ENCODE measurements around the gene PTPRK. TPM values are rescaled to one million over a fixed set of nuclear protein-coding genes. Genes with fewer than 3 reads are reported as not detected.

Gene PTPRK
- total and polyA plus RNA-seq, 2 of the 13 experiments (the other 11 are each of a cell fraction or from before 2014, with no cell fraction given), result 43.6 to 98.3 TPM

DNA sequence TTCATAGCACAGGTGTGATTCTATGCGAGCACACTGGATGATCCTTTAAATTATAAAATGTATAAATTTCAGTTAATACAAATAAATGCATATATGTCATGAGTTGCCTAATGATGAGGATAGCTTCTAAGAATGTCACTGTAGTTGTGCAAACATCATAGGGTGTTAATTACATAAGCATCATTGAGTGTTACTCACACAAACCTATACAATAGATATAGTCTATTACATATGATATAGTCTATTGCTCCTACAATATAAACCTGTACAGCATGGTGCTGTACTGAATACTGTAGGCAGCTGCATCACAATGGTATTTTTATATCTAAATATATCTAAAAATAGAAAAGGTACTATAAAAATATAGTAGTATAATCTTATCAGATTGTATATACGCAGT is 159.0 kb downstream of the PTPRK start (continued):
- TF ChIP-seq, protein P1, sequence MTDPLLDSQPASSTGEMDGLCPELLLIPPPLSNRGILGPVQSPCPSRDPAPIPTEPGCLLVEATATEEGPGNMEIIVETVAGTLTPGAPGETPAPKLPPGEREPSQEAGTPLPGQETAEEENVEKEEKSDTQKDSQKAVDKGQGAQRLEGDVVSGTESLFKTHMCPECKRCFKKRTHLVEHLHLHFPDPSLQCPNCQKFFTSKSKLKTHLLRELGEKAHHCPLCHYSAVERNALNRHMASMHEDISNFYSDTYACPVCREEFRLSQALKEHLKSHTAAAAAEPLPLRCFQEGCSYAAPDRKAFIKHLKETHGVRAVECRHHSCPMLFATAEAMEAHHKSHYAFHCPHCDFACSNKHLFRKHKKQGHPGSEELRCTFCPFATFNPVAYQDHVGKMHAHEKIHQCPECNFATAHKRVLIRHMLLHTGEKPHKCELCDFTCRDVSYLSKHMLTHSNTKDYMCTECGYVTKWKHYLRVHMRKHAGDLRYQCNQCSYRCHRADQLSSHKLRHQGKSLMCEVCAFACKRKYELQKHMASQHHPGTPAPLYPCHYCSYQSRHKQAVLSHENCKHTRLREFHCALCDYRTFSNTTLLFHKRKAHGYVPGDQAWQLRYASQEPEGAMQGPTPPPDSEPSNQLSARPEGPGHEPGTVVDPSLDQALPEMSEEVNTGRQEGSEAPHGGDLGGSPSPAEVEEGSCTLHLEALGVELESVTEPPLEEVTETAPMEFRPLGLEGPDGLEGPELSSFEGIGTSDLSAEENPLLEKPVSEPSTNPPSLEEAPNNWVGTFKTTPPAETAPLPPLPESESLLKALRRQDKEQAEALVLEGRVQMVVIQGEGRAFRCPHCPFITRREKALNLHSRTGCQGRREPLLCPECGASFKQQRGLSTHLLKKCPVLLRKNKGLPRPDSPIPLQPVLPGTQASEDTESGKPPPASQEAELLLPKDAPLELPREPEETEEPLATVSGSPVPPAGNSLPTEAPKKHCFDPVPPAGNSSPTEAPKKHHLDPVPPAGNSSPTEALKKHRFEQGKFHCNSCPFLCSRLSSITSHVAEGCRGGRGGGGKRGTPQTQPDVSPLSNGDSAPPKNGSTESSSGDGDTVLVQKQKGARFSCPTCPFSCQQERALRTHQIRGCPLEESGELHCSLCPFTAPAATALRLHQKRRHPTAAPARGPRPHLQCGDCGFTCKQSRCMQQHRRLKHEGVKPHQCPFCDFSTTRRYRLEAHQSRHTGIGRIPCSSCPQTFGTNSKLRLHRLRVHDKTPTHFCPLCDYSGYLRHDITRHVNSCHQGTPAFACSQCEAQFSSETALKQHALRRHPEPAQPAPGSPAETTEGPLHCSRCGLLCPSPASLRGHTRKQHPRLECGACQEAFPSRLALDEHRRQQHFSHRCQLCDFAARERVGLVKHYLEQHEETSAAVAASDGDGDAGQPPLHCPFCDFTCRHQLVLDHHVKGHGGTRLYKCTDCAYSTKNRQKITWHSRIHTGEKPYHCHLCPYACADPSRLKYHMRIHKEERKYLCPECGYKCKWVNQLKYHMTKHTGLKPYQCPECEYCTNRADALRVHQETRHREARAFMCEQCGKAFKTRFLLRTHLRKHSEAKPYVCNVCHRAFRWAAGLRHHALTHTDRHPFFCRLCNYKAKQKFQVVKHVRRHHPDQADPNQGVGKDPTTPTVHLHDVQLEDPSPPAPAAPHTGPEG (CRISPR knock-in tag; IDR thresholded peaks at IDR 0.05), result no peak
- TF ChIP-seq SMARCE1 (IDR thresholded peaks at IDR 0.05; ENCODE audit: borderline replicate concordance), result no peak
- no peak for TF ChIP-seq MYC (CRISPR knock-in tag; IDR thresholded peaks at IDR 0.05; ENCODE audit: borderline replicate concordance)
- TF ChIP-seq, protein P2, sequence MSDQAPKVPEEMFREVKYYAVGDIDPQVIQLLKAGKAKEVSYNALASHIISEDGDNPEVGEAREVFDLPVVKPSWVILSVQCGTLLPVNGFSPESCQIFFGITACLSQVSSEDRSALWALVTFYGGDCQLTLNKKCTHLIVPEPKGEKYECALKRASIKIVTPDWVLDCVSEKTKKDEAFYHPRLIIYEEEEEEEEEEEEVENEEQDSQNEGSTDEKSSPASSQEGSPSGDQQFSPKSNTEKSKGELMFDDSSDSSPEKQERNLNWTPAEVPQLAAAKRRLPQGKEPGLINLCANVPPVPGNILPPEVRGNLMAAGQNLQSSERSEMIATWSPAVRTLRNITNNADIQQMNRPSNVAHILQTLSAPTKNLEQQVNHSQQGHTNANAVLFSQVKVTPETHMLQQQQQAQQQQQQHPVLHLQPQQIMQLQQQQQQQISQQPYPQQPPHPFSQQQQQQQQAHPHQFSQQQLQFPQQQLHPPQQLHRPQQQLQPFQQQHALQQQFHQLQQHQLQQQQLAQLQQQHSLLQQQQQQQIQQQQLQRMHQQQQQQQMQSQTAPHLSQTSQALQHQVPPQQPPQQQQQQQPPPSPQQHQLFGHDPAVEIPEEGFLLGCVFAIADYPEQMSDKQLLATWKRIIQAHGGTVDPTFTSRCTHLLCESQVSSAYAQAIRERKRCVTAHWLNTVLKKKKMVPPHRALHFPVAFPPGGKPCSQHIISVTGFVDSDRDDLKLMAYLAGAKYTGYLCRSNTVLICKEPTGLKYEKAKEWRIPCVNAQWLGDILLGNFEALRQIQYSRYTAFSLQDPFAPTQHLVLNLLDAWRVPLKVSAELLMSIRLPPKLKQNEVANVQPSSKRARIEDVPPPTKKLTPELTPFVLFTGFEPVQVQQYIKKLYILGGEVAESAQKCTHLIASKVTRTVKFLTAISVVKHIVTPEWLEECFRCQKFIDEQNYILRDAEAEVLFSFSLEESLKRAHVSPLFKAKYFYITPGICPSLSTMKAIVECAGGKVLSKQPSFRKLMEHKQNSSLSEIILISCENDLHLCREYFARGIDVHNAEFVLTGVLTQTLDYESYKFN (CRISPR knock-in tag; conservative IDR thresholded peaks at IDR 0.05), result no peak

All from HepG2 (cell line).